ENCODE data around the gene GMEB2.
"Not testable (repeated sequence)": the region's sequence is repeated elsewhere in the genome, so short reads cannot be mapped to it uniquely, and the experiment has no call there.

Gene GMEB2

GRCh38 chr20:63641792-63642523 lies 15.1 kb upstream of the GMEB2 start:
- DNase-seq = peak; percentile 55 to 96 (median 88)
- intact Hi-C loops (cut with DNase I) = no loop called here

- intact Hi-C loops (cut with DNase I) = no loop called here
- DNase-seq = peak in 2 of 42 donors; percentile 23 to 49
These were observed 14.4 kb upstream of the GMEB2 start for GRCh38 chr20:63641146-63641791.

- intact Hi-C loops (cut with DNase I); DNase-seq: not testable (repeated sequence)
These were observed 13.8 kb upstream of the GMEB2 start for GRCh38 chr20:63640686-63641085.

GRCh38 chr20:63640086-63640485 lies 13.2 kb upstream of the GMEB2 start:
- no peak for DNase-seq
- intact Hi-C loops (cut with DNase I) = no loop called here

- DNase-seq = no peak
- intact Hi-C loops (cut with DNase I) = no loop called here
These were observed 12.4 kb upstream of the GMEB2 start for GRCh38 chr20:63639093-63639975.

- no peak for DNase-seq
These were observed 10.1 kb upstream of the GMEB2 start for GRCh38 chr20:63636752-63637628.

GRCh38 chr20:63635431-63636141 lies 8.7 kb upstream of the GMEB2 start:
- peak in 3 of 42 donors; percentile 13 to 43 (median 35) for DNase-seq

More at GRCh38 chr20:63636752-63637628, 10.1 kb upstream of the GMEB2 start:
- intact Hi-C loops (cut with DNase I) = no loop called here

GRCh38 chr20:63633732-63634131 lies 6.8 kb upstream of the GMEB2 start:
- intact Hi-C loops (cut with DNase I) = no loop called here
- DNase-seq = no peak

More at GRCh38 chr20:63635431-63636141, 8.7 kb upstream of the GMEB2 start:
- intact Hi-C loops (cut with DNase I) = no loop called here

- intact Hi-C loops (cut with DNase I) = not testable (repeated sequence)
- DNase-seq = peak in 1 of 42 donors; percentile 7
These were observed 4.5 kb upstream of the GMEB2 start for GRCh38 chr20:63631426-63631825.

GRCh38 chr20:63630956-63631355 lies 4.1 kb upstream of the GMEB2 start:
- intact Hi-C loops (cut with DNase I); DNase-seq: not testable (repeated sequence)

GRCh38 chr20:63628246-63628975 lies 1.5 kb upstream of the GMEB2 start:
- DNase-seq = peak in 38 of 42 donors; percentile 33 to 79 (median 59)
- intact Hi-C loops (cut with DNase I) = loop anchor here (5.0 to 10.0 kb wide), 2 partner anchors 94 to 114 kb away; partner anchors contain the start of gene PTK6

- DNase-seq = peak in 4 of 42 donors; percentile 3 to 41 (median 21)
- intact Hi-C loops (cut with DNase I) = loop anchor here (2.0 to 10.0 kb wide), 3 partner anchors 31 to 115 kb away; partner anchors contain the start of genes PTK6 and RTEL1
These were observed 897 bp upstream of the GMEB2 start for GRCh38 chr20:63627751-63628245.

- intact Hi-C loops (cut with DNase I) = loop anchor here (2.0 to 10.0 kb wide), 3 partner anchors 32 to 115 kb away; partner anchors contain the start of genes PTK6 and RTEL1
- peak; percentile 77 to 96 (median 91) for DNase-seq
These were observed 339 bp upstream of the GMEB2 start for GRCh38 chr20:63627129-63627750.

GRCh38 chr20:63625771-63626423 lies 1.0 kb downstream of the GMEB2 start:
- intact Hi-C loops (cut with DNase I) = loop anchor here (2.0 to 10.0 kb wide), 3 partner anchors 33 to 116 kb away; partner anchors contain the start of genes PTK6 and RTEL1
- peak in 2 of 42 donors; percentile 18 to 23 for DNase-seq

- no peak for DNase-seq
- intact Hi-C loops (cut with DNase I) = loop anchor here (10.0 kb wide), 1 partner anchor 90 kb away; the partner anchor contains the start of gene PTK6
These were observed 2.4 kb downstream of the GMEB2 start for GRCh38 chr20:63624486-63624885.

All from head of caudate nucleus (tissue), 42 donors.